Neutrophil (primary cell): ENCODE data around the gene NQO1.
A peak's percentile ranks its signal among the peaks of the same experiment; 100 is the strongest.
"Not testable (repeated sequence)": the region's sequence is repeated elsewhere in the genome, so short reads cannot be mapped to it uniquely, and the experiment has no call there.

Experiments
- H3K27ac ChIP-seq: fragments of 200-600 bp; sonication (generic); 2 replicates; pipeline ENCODE4 v1.5.1; 2016; ENCODE audit warnings: mild to moderate bottlenecking, moderate library complexity
- H3K27me3 ChIP-seq: fragments of 200-600 bp; sonication (generic); 2 replicates; pipeline ENCODE4 v1.6.0; 2016; ENCODE audit warnings: mild to moderate bottlenecking
- H3K36me3 ChIP-seq: fragments of 200-600 bp; sonication (generic); 2 replicates; pipeline ENCODE4 v1.5.1; 2017
- H3K4me1 ChIP-seq, 2 experiments: fragments of 200-600 bp in 1 of 2; sonication (generic) in 1 of 2; 1 replicate in 1 of 2; 2 replicates in 1 of 2; pipeline versions ENCODE4 v1.5.1 to v1.6.1; 2013 to 2016; ENCODE audit warnings: low read depth in 1 of 2, low read length in 1 of 2, mild to moderate bottlenecking in 1 of 2, moderate library complexity in 1 of 2; ENCODE audit not compliant: control insufficient read depth in 1 of 2, insufficient read depth in 1 of 2
- H3K4me3 ChIP-seq, 2 experiments: fragments of 200-600 bp in 1 of 2; sonication (generic) in 1 of 2; 1 replicate in 1 of 2; 2 replicates in 1 of 2; pipeline ENCODE4 v1.5.1; 2013 to 2016; ENCODE audit warnings: low read depth in 1 of 2, low read length in 1 of 2, mild to moderate bottlenecking in 1 of 2, moderate library complexity in 1 of 2
- H3K9me3 ChIP-seq: fragments of 200-600 bp; sonication (generic); 2 replicates; pipeline ENCODE4 v1.5.1; 2016
- TF ChIP-seq, protein P1 (sequence below): fragments of 200-600 bp; sonication (generic); IDR thresholded peaks from 2 replicates; pipeline ENCODE4 v1.5.1; 2016; ENCODE audit warnings: antibody characterized with exemption

Gene NQO1

DNA sequence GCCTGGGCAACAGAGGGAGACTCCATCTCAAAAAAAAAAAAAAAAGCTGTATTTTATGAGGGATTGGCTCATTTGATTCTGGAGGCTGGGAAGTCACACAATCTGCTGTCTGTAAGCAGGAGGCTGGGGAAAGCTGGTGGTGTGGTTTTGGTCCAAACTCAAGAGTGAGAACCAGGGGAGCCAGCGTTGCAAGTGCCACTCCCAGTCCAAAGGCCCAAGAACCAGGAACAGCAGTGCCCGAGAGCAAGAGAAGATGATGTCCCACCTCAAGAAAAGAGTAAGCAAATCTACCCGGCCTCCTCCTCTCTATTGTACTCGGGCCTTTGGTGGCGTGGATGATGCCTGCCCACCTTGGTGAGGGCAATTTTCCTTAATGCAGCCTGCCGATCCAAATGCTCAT, 5.7 kb upstream of the NQO1 start:
- H3K27ac ChIP-seq: no peak overlapping the region
- no peaks in the 10 kb centered on the region for H3K36me3 ChIP-seq
- no peaks in the 10 kb centered on the region for H3K9me3 ChIP-seq
- TF ChIP-seq, protein P1, sequence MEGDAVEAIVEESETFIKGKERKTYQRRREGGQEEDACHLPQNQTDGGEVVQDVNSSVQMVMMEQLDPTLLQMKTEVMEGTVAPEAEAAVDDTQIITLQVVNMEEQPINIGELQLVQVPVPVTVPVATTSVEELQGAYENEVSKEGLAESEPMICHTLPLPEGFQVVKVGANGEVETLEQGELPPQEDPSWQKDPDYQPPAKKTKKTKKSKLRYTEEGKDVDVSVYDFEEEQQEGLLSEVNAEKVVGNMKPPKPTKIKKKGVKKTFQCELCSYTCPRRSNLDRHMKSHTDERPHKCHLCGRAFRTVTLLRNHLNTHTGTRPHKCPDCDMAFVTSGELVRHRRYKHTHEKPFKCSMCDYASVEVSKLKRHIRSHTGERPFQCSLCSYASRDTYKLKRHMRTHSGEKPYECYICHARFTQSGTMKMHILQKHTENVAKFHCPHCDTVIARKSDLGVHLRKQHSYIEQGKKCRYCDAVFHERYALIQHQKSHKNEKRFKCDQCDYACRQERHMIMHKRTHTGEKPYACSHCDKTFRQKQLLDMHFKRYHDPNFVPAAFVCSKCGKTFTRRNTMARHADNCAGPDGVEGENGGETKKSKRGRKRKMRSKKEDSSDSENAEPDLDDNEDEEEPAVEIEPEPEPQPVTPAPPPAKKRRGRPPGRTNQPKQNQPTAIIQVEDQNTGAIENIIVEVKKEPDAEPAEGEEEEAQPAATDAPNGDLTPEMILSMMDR: no peak
- peaks cover 16% of the 10 kb centered on the region for H3K27me3 ChIP-seq
- H3K4me1 ChIP-seq: peaks cover 1 to 3% of the 10 kb centered on the region in 2 experiments
- H3K4me3 ChIP-seq: no peak overlapping the region

DNA sequence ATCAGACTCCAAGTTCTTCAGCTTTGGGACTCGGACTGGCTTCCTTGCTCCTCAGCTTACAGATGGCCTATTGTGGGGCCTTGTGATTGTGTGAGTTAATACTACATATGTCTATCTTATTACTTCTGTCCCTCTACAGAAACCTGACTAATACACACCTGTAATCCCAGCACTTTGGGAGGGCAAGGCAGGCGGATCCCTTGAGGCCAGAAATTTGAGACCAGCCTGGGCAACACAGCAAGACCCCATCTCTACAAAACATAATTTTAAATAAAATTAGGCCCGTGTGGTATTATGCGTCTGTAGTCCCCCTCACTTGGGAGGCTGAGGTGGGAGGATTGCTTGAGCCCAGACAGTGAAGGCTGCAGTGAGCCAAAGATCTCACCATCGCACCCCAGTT, 4.9 kb upstream of the NQO1 start:
- peaks cover 24% of the 10 kb centered on the region for H3K27me3 ChIP-seq
- H3K36me3 ChIP-seq, H3K27ac ChIP-seq, H3K4me3 ChIP-seq, H3K9me3 ChIP-seq: not testable (repeated sequence)
- H3K4me1 ChIP-seq: peaks cover 9 to 12% of the 10 kb centered on the region in 2 experiments

DNA sequence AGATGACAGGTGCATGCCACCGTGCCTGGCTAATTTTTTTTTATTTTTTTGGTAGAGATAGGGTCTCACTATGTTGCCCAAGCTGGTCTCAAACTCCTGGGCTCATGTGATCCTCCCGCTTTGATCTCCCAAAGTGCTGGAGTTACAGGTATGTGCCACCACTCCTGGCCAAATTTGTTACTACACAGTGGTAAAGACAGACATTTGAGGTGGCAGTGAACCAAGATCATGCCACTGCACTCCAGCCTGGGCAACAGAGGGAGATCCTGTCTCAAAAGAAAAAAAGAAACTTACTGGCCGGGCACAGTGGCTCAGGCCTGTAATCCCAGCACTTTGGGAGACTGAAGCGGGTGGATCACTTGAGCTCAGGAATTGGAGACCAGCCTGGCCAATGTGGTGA, 2.7 kb upstream of the NQO1 start:
- H3K4me1 ChIP-seq: peaks cover 22 to 23% of the 10 kb centered on the region in 2 experiments
- peaks cover 47% of the 10 kb centered on the region for H3K27me3 ChIP-seq
- not testable (repeated sequence) for H3K36me3 ChIP-seq, H3K27ac ChIP-seq, H3K9me3 ChIP-seq, H3K4me3 ChIP-seq

DNA sequence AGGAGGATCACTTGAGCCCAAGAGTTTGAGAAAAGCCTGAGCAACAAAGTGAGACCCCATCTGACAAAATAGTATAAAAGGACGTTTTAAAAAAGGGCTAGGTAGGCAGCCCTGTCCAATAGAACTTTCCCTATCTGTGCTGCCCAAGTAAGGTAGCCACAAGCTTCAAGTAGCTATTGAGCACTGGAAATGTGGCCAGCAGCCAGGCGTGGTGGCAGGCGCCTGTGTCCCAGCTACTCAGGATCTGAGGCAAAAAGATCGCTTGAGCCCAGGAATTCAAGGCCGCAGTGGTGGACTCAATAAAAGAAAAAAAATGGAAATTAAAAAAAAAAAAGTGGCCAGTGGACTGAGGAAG, 1.5 kb upstream of the NQO1 start:
- Histone ChIP-seq H3K36me3 (no peaks in the 10 kb centered on the region), H3K27me3 (peaks cover 52% of the 10 kb centered on the region), H3K27ac (no peak overlapping the region), H3K9me3 (no peaks in the 10 kb centered on the region), H3K4me3 (no peak overlapping the region), H3K4me1 (peaks cover 22 to 23% of the 10 kb centered on the region in 2 experiments)
- TF ChIP-seq, protein P1: no peak

DNA sequence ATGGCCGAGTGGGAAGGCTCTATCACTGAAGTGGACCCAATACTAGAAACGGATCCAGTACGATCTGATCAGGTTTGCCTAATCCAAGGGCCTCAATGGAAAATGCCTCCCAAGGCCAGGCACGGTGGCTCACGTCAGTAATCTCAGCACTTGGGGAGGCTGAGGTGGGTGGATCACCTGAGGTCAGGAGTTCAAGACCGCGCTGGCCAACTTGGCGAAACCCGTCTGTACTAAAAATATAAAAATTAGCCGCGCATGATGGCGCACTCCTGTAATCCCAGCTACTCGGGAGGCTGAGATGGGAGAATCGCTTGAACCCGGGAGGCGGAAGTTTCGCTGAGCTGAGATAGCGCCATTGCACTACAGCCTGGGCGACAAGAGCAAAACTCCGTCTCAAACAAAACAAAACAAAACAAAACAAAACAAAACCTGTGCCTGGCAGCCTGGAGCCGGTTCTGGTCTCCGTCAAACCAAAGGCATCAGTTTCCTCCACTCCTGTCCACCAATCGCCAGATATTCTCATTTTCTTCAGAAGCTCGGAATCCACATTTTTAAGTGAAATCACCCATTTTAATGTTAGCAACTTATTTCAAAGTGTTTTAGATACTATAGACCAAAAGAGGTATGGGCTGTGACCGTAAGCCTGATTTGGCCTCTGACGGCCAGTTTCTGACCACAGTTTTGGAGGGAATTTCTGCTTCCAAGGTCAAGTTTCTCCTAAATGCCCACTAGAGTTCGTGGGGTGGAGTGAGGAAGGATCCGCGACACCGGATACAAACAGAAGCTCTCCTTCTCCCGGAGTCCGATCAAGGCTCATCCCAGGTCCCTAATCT, 664 bp downstream of the NQO1 start:
- Histone ChIP-seq H3K9me3 (no peaks in the 10 kb centered on the region), H3K27me3 (peaks cover 52% of the 10 kb centered on the region), H3K36me3 (no peaks in the 10 kb centered on the region), H3K4me3 (peak overlapping the region; percentile 53 to 61), H3K27ac (no peak overlapping the region), H3K4me1 (peaks cover 22 to 23% of the 10 kb centered on the region in 2 experiments)
- TF ChIP-seq, protein P1: no peak

DNA sequence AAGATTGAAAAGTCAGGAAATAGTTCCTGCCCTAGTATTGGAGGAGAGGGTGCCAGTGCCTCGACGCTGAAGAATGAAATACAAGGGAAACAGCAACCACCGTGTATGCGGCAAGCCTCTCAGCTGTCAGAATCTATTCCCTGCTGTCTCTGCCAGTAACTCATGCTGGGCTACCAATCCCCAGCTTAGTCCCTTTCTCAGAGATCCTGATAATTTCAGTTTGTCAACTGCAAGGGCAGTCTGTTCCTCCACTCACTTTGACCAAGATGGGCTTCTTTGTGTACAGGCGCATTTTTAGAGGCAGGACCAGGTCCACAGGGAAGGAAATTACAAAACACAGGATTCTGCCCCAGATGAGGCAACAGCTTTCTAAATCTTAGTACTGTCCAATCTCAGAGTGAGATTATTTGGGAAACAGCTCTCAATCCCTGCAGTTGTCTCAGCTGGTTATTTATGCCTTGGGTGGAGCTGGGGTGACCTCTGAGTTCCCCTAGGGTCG, 1.3 kb downstream of the NQO1 start:
- Histone ChIP-seq H3K27ac (no peak overlapping the region), H3K4me1 (peaks cover 22 to 23% of the 10 kb centered on the region in 2 experiments), H3K36me3 (no peaks in the 10 kb centered on the region), H3K9me3 (no peaks in the 10 kb centered on the region), H3K4me3 (no peak overlapping the region), H3K27me3 (peaks cover 52% of the 10 kb centered on the region)
- TF ChIP-seq, protein P1: no peak
